HG02885 (cell line): ENCODE results near the gene C16orf82.

Source experiments
- ATAC-seq: cut with Tn5 transposase; IDR thresholded peaks from one replicate; pipeline ENCODE4 v1.9.1; 2021; ENCODE audit warnings: mild to moderate bottlenecking; ENCODE audit not compliant: unreplicated experiment, poor library complexity

The C16orf82 gene

GRCh38 chr16:27066668-27067537, at the start of gene C16orf82:
Gene C16orf82 (plus strand): TSS chr16:27066927.
- no peak for ATAC-seq

GRCh38 chr16:27020031-27020430, 46.7 kb upstream of the C16orf82 start:
- no peak for ATAC-seq

GRCh38 chr16:27024010-27024409, 42.7 kb upstream of the C16orf82 start:
- no peak for ATAC-seq

- ATAC-seq = no peak
Observed at GRCh38 chr16:27025581-27025980, 41.1 kb upstream of the C16orf82 start.

GRCh38 chr16:27027971-27028370, 38.8 kb upstream of the C16orf82 start:
- ATAC-seq = no peak

GRCh38 chr16:27028591-27029110, 38.1 kb upstream of the C16orf82 start:
- ATAC-seq = no peak

- no peak for ATAC-seq
Observed at GRCh38 chr16:27029525-27029924, 37.2 kb upstream of the C16orf82 start.

- ATAC-seq = no peak
Observed at GRCh38 chr16:27033281-27033979, 33.3 kb upstream of the C16orf82 start.

- ATAC-seq = no peak
Observed at GRCh38 chr16:27040732-27041131, 26.0 kb upstream of the C16orf82 start.

GRCh38 chr16:27046958-27047518, 19.7 kb upstream of the C16orf82 start:
- no peak for ATAC-seq

GRCh38 chr16:27048316-27048715, 18.4 kb upstream of the C16orf82 start:
- no peak for ATAC-seq

- ATAC-seq = no peak
Observed at GRCh38 chr16:27049117-27049516, 17.6 kb upstream of the C16orf82 start.

- ATAC-seq = no peak
Observed at GRCh38 chr16:27052007-27052406, 14.7 kb upstream of the C16orf82 start.

- ATAC-seq = no peak
Observed at GRCh38 chr16:27053996-27054395, 12.7 kb upstream of the C16orf82 start.

GRCh38 chr16:27058299-27058698, 8.4 kb upstream of the C16orf82 start:
- no peak for ATAC-seq

- no peak for ATAC-seq
Observed at GRCh38 chr16:27070776-27071175, 4.0 kb downstream of the C16orf82 start.

- no peak for ATAC-seq
Observed at GRCh38 chr16:27073733-27074132, 7.0 kb downstream of the C16orf82 start.

GRCh38 chr16:27080895-27081294, 14.2 kb downstream of the C16orf82 start:
- no peak for ATAC-seq

GRCh38 chr16:27083861-27084261, 17.1 kb downstream of the C16orf82 start:
- ATAC-seq = no peak

- no peak for ATAC-seq
Observed at GRCh38 chr16:27084307-27085028, 17.7 kb downstream of the C16orf82 start.
